ENCODE results near the gene TCF7L2. TPM values are rescaled to one million over a fixed set of nuclear protein-coding genes. Genes with fewer than 3 reads are reported as not detected.

TCF7L2 gene
- polyA plus RNA-seq, 10 donors: 42.8 to 61.7 (median 48.1) TPM

DNA sequence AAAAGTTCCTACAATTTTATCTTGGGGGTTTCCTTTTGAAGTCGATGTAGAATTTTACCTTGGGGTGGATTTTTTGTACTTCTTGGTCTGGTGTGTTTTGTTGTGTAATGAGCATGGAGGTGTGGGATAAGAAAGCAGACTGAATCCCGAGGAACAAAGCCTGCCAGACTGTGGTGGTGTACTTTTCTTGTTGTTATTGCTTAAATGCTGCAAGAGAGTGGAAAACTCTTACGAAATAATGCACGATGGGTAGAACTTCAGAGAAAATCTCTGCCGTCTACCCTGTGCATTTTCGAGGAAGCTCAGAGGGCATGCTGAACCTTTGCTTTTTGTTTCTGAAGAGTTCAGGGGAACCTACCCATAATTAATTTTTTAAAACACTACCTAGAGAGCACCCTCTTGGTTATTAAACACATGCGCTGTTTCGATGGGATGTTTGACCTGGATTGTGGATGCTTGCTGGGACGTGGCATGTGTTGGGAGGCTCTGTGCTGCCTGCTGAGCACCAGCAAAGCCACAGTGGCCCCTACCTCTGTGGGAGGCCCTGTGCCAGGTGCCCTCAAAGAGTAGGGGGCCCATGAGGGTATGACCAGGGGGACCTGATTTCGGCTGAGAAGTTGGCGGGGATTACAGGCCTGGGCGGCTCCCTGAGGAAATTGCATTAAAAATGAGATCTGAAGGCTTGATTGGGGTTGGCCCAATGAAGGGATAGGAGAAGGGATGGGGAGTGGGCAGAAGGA lies 94.1 kb downstream of the TCF7L2 start:
- no peak for DNase-seq

GRCh38 chr10:113045147-113046055 lies 95.4 kb downstream of the TCF7L2 start:
- no peak for DNase-seq

DNA sequence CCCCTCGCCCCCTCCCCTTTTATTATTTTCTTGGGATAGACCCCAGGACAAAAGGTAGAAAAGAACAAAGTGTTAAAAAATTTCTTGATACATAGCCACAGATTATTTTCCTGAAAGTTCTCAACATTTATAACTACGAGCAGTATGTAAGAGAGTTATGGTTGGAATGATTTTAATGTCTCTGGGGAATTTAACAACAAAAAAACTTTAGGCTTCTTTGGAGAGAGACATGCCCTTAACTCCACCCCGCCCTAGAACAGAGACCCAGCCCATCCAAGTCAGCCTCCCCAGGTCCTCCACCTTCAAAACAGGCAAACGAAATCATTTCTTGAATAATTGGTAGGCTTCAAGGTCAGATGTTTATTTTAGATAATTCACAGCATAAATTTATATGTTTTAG lies 97.1 kb downstream of the TCF7L2 start:
- no peak for DNase-seq

GRCh38 chr10:113047605-113047962 lies 97.5 kb downstream of the TCF7L2 start:
- DNase-seq: no peak

DNA sequence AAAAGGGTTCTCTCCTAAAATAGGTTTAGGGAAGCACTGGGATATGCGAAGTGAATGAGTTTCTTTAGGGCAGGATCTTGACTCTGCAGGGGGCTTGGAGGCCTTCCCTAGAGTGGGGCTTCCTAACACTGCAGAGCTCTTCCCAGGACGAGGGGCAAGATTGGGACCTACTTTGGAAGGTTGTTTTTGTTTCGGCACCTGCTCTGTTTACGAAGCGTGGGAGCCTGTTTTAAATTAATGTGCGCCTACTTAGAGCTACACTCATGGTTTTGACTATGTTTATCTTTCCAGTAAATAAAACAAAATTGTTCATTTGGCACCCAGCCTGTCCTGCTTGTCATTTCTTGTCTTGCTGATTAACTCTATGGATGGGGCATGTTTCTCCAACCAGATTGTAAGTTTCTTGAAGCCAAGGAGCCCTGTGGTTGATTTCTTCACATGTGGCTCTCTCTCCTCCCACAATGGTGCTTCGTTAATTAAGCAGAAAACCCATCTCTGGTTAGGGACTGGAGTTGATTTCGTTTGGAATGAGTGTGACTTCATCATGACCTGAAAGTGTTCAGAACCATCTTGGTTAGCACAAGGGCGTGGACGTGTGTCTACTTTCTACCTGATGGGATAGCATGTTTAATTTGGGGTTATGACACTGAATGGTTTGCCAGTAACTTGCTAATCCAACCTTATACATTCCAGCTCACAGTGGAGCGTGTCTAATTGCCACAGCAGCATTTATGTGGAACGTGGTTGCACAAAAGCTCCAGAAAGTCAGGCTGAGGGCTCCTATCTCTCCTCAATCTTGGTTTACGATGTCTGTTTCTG lies 98.1 kb downstream of the TCF7L2 start:
- DNase-seq: no peak

- no peak for DNase-seq
Observed at GRCh38 chr10:113049881-113050280, 99.8 kb downstream of the TCF7L2 start.

DNA sequence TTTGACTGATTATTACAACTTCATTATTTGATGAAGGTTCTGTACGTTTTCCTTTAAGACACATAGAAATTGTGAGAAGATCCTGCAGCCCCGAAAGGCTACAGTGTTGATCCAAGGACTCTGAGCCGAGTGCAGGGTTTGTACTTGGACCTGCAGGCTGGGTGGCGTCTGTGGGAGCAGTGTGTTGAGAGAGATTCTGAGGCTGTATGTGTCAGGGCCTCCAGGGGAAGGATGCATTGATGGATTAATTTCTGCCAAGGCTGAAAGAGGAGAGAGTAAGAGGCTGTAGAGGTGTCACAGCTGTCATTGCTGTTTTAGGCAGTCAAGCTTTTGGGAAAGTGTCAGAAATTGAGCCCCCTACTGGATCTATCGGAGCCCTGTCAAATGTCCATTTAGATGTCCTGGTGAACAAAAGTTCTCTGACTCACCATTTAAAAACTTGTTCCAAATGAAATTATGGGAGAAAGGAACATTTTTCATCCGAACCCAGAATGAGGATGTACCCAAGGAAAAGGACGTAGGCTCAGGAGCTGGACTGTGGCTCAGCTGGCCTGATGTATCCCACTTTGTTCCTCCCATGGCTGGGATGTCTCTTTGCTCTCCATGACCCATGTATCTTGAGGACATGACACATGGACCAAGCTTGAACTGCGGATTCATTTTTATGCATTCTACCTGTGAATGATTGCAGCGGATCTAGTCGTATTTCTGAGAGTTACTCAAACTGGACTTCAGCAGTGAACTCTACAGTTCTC lies 102.2 kb downstream of the TCF7L2 start:
- DNase-seq: no peak

DNA sequence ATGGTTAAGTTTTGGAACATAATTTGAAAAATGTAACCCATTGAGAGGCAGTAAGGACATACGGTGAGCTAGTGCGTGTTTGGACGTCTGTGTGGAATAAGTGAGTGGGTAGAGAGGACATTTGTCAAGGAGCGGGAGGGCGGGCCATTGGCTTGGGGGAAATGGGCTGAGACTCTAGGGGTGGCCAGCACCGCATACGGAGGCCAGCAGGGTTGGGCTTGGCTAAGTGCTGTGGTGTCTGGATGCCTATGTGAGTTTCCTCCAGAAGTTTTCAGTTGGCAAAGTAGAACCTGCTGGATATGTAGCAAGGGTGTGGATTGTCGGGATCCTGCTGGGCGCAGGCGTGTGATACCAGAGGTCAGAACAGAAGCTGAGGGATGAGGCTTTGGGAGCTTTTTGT lies 103.0 kb downstream of the TCF7L2 start:
- DNase-seq: no peak

- DNase-seq: no peak
Observed at GRCh38 chr10:113053881-113054280, 103.8 kb downstream of the TCF7L2 start.

- DNase-seq: no peak
Observed at GRCh38 chr10:113055458-113055857, 105.4 kb downstream of the TCF7L2 start.

GRCh38 chr10:113056030-113056429 lies 106.0 kb downstream of the TCF7L2 start:
- no peak for DNase-seq

DNA sequence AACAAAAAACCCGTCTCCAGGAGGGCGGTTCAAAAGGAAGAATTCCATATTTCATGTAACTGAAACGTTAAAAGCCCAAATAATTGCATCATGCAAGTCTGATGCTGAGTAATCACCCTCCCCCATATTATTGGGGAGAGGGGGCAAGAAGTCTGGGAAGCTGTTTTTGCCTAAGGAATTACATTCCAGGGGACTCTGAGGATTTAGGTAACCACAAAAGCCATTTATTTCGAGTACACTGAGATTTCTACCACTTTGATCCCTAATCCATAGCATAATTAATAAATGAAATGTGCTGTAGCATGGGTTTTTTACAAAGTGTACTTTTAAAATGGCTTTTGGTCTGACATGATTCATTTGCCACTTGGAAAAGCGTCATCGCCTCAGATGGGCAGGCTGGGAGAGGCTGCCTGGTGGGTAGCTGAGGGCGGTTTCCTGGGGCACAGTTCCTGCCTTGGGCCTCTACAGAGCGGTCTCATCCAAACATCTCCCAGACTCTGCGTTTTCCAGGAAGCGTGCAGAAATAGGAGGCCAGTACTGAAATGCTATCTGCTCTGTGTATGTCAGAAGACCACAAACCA lies 106.5 kb downstream of the TCF7L2 start:
- DNase-seq: peak in 2 of 3 donors; percentile 42 to 85

- DNase-seq: no peak
Observed at GRCh38 chr10:113057948-113058522, 108.0 kb downstream of the TCF7L2 start.

DNA sequence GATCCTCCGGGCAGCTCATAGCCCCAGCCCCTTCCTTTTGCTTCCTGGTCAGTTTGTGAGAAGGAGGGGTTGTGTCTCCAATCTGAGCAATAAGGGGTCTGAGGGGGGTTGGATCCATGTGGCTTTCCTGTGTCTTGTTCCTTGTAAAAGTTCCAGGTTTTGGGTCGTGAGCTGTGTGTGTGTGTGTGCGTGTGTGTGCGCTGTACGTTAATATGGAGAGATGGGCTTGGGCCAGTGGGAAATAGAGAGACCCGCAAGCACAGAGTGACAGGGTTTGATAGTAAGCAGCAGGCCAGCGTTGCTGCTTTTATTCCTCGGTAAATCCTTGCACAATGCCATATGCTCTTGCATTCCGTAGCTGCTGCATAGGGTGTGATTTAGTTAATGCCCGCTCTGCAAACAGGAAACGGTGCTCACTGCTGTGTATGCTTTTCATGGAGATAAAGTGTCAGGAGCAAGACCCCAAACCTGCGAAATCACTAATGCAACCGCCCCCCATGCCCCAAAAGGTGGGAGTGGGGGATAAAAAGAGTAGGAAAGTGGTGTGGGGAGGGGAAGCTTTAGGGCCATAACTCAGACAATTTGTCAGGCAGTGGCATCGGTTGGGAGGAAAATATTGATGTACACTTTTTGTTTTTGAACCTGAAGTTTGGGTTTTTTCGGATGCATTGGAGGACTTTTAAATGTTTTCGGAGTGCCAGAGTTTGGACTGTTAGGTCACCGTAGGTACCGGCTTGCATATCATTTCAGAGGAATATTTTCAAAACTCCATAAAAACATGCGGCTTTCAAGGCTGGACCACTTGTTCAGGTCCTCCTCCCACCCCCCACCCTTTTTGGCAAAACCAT lies 108.7 kb downstream of the TCF7L2 start:
- peak in 2 of 3 donors; percentile 47 to 68 for DNase-seq

- DNase-seq: peak in 2 of 3 donors; percentile 70 to 76
Observed at GRCh38 chr10:113059371-113059780, 109.3 kb downstream of the TCF7L2 start.

DNA sequence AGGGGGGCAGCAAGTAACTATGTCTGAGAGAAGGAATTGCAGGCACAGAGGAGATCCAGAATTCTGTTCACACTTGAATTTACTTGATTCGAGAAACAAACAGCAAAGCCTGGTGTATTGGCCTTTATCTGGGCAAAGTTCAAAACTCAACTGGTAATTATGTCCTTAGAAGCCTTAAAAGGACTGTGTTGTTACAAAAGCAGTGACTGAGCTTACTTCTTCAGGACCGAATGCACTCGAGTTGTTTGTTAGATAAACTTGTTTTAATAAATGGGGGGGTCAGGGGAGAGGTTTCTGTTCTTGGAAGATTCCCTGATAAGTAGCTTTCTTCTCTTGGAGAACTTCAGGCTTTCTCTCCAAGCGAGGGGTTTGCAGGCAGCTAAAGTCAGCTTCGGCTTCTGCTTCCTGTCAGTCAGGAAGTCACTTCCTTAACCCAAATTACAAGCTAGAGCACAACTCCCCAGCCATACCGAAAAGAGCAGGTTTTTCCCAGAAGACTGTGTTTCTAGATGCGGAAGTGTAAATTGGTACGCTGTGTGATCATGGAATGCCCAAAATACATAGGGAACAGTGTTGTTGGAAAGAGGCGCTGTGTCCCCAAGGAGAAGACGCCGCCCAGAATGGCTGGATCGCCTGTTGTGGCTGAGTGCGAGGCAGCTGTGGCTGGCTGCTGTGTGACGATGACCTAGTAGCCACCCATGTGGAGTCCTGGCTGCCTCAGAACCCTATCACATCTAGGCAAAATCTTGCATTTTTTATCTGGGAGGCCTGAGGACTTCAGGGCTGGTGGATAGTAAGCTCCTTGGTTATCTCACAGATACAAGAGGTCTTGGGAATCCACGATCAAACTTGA lies 110.4 kb downstream of the TCF7L2 start:
- DNase-seq: peak in 1 of 3 donors; percentile 74

DNA sequence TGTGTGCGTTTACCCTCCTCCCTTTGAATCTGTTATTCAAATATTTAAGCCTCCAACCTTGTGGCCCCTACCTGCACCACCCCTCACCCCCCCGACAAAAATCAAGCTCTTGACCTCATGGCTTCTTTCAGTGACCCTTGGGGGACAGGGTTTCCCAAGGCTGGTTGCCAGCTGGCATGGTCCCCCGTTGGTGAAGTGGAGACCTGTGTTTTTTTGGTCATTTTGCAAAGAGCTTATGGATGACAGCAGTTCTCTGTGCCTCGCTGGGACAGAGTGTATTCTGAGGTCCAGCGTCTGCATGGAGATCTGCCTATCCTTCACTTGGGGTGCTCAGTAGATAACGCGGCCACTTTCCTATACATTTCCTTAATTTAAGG lies 111.0 kb downstream of the TCF7L2 start:
- no peak for DNase-seq

DNA sequence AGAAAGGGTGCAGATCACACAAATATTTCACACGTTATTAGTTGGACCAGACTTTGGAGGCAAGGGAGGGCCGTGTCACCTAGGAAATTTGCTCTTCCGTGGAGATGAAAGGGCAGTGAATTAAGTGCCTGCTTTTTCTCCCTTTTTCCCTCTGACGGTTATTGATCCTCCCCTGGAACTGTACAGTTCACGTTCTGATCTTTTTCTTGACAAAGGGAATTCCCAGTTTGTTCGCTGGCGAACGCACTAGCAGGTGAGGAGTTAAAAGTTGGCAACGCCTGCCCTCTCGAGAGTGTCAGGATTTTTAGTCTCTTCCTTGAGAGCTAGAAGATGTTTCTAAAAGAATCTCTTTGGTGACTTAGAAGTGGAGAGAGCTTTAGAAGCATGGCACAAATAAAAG lies 111.5 kb downstream of the TCF7L2 start:
- DNase-seq: no peak

Data from muscle of back (tissue), 11 donors.